Caki2 (cell line): ENCODE results near the gene LPIN1. TPM values are rescaled to one million over a fixed set of nuclear protein-coding genes. Genes with fewer than 3 reads are reported as not detected.
"Not testable (repeated sequence)": the region's sequence is repeated elsewhere in the genome, so short reads cannot be mapped to it uniquely, and the experiment has no call there.

Source experiments
- DNase-seq: peaks from one replicate; pipeline ENCODE4 v3.0.0-alpha.2; 2015; ENCODE audit warnings: low read depth
- in situ Hi-C: cut with HindIII; loops from 2 replicates; pipeline ENCODE4 v1.10.0; 2016; ENCODE audit warnings: low sequenced_read_pairs, low pct_unique_long_range_greater_than_20kb, mixed read lengths
- total RNA-seq: library from RNA; depleted of rRNA; stranded (reverse); fragments of >200 nt; shearing (Covaris generic); gene quantifications from 2 replicates; pipeline ENCODE4 v1.2.3, GENCODE V29; 2014; ENCODE audit warnings: low replicate concordance

Gene LPIN1
- total RNA-seq, 1 experiment from 2014 or later = 12.2 TPM

DNA sequence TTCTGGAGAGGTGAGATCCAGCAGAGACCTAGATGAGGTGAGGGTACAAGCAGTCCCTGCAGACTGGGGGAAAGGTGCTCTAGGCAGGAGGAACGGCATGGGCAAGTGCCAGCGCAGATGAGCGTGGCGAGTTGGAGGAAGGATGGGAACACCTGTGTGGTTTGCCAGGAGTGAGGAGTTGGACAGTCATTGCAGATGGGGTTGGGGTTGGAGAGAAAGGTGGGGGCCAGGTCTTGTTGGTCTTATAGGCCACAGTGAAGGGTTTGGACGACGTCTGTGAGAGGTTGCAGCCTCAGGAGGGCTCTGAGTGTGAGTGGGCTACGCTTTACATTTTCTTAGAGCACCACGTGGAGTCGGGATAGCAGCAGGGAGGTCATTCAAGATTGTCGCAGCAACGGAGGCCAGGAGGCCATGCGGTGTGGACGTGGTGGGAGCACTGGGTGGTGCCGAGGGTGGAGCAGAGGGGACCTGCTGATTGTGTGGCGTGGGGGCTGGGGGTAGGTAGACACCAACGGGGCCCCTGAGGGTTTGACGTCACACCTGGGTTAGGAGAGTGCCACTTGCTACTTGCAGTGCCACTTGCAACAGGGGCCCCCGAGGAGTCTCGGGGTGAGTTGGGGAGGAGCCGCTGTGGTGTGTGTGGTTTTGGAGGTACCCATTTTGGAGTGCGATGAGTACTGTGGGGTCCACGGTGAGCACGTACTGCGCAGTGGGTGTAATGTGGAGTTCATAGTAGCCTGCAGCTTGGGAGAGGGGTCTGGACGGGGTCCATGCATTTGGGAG, 66.2 kb downstream of the LPIN1 start:
- no peak for DNase-seq
- in situ Hi-C loops = no loop called here

DNA sequence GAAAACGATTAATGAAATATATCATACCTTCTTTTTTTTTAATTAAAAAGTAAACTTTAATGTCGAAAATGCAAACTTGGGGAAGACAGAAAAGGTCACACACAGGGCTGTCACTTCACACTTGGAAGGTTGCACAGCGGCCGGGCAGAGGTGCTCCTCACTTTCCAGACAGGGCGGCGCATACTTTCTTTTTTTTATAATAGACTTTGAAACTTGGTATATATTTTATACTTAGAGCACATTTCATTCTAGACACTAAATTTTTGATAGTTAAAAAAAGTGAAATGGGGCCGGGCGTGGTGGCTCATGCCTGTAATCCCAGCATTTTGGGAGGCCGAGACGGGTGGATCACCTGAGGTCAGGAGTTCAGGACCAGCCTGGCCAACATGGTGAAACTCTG, 66.9 kb downstream of the LPIN1 start:
- in situ Hi-C loops, DNase-seq: not testable (repeated sequence)

DNA sequence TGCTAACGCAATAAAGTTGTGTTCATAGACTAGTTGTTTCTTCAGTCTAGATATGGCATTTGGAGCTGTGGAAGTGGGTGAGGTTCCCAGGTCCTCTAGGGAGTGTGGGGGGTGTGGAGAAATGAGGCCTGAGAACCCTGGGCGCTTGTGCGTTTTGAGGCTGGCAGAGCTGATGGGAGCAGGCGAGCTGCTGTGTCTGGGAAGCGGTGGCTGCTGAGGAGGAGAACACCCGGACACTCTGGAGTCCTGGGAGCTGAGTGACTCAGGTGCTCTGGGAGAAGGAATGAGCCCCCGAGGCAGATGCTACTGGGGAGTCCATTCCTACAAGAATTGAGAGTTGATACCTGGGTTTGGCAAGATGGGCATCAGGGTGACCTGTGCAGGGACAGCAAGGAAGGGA, 67.5 kb downstream of the LPIN1 start:
- in situ Hi-C loops = no loop called here

DNA sequence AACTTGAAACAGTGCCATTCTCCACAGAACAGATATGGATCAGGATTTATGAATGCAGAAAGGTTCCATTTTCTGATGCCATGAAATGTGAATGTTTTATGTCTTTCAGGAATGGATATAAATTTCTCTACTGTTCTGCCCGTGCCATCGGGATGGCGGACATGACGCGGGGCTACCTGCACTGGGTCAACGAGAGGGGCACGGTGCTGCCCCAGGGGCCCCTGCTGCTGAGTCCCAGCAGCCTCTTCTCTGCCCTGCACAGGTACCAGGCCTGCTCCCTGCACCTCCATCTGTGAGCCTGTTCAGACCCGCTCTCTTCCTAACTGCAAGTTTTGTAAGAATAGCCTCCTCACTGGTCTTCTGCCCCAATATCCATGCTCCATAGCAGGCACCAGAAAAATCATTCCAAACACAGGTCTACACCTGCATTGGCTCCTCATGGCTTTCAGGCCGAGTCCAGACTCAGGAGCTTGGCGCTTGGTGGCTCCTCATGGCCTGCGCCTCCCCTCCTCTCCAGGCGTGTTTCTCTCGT, 68.6 kb downstream of the LPIN1 start:
- no peak for DNase-seq
- in situ Hi-C loops = no loop called here

More for the DNA sequence above, 67.5 kb downstream of the LPIN1 start:
- DNase-seq = no peak

DNA sequence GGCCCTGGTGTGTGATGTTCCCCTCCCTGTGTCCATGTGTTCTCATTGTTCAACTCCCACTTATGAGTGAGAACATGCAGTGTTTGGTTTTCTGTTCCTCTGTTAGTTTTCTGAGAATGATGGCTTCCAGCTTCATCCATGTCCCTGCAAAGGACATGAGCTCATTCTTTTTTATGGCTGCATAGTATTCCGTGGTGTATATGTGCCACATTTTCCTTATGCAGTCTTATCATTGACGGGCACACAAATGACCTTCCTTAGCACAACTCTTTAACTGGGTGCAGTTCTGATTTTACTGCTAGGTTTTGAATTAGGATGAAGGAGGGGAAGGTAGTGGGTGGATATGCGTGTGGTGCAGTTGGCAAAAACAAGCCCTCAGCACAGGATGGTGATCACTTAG, 70.5 kb downstream of the LPIN1 start:
- DNase-seq, in situ Hi-C loops: not testable (repeated sequence)

DNA sequence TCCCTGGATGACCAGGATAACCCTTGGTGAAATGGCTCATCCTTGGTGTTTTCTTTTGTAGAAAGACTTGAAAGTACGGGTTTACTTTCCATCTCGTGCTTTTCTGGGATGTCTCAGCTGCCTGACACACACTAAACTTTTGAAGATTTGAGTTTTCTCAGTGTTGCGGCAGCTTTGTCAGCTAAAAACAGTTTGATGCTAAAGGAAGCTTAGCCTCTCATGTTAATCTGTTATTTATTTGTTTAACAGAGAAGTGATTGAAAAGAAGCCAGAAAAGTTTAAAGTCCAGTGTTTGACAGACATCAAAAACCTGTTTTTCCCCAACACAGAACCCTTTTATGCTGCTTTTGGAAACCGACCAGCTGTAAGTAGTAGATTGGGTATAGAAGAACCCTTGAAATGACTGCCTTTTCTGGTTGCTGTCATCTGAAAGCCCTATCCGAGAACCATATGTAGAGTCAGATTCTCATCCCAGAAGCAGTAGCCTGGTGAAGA, 72.8 kb downstream of the LPIN1 start:
- DNase-seq = no peak
- in situ Hi-C loops = no loop called here

DNA sequence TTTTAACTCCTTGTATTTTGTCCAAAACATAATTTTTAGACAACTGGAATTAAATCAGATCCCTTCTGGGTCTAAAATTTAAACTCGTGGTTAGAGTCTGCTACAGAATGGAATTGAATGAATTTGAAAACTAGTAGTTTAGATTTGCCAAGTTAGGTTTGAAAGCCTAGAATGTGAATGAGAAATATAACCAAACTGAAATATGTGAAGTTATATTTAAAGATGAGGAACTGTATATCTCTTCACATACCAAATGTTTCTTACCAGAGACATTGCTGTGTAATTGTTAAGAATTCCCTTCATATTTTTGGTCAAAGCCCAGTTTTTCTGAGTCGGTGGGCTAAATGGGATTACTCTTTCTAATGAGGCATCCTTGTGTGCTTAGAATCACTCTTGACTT, 74.2 kb downstream of the LPIN1 start:
- DNase-seq = no peak
- in situ Hi-C loops = no loop called here

DNA sequence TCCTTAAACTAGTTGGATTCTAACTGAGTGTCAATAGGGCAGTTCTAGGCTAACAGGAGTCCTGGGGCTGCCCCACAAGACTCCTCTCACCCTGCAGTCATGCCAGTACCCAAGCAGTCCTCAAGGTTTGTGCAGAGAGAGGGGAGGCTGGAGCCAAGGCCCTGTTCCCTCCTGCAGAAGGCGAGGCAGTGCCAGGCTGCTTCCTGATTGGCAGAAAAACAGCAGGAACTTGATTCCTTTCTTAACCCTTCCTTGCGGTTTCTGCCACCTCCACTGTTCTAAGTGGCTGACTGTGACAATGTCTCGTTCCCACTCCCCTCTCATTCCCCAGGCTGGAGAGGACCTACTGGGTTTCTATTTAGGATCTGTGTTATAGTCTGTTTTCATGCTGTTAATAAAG, 75.3 kb downstream of the LPIN1 start:
- no peak for DNase-seq

DNA sequence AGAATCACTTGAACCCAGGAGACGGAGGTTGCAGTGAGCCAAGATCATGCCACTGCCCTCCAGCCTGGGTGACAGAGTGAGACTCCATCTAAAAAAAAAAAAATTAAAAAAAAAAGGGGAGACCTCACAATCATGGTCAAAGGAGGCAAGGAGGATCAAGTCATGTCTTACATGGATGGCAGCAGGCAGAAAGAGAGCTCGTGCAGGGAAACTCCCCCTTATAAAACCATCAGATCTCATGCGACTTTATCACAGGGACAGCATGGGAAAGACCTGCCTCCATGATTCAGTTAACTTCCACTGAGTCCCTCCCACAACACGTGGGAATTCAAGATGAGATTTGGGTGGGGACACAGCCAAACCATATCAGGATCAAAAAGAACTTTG, 75.9 kb downstream of the LPIN1 start:
- in situ Hi-C loops, DNase-seq: not testable (repeated sequence)

More for the DNA sequence above, 75.3 kb downstream of the LPIN1 start:
- in situ Hi-C loops = no loop called here

DNA sequence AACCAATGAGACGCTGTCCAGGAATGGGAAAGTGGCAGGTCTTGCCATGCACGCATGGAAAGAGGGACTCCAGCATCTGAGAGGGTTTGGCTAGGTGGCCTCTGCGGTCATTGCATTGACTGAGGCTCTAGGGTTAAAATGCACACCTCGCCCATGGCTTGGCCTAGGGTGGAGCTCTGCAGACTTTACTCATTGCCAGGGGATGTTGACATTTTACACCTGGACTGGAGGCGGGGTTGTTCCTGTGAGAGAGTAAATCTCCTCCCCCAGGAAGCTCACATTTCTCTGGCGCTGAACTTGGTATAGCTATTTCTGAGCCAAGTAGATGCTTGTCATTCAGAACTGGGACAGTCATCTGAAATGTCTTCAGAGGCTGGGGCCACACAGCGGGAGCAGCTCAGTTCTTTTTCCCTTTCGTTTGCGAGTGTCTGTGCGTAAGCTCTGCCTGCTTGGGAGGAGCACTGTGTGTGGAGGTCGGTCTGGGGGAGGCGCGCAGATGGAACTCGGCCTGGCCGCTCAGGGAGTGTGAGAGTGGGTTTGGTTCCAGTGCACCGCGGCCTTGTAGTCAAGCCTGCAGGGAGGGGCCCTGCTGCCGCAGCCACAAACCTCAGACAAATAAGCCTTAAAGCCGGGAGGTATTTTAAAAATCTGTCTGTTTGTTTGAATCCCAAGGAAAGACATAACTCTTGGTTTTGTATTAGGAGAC, 76.5 kb downstream of the LPIN1 start:
- in situ Hi-C loops = no loop called here
- no peak for DNase-seq

DNA sequence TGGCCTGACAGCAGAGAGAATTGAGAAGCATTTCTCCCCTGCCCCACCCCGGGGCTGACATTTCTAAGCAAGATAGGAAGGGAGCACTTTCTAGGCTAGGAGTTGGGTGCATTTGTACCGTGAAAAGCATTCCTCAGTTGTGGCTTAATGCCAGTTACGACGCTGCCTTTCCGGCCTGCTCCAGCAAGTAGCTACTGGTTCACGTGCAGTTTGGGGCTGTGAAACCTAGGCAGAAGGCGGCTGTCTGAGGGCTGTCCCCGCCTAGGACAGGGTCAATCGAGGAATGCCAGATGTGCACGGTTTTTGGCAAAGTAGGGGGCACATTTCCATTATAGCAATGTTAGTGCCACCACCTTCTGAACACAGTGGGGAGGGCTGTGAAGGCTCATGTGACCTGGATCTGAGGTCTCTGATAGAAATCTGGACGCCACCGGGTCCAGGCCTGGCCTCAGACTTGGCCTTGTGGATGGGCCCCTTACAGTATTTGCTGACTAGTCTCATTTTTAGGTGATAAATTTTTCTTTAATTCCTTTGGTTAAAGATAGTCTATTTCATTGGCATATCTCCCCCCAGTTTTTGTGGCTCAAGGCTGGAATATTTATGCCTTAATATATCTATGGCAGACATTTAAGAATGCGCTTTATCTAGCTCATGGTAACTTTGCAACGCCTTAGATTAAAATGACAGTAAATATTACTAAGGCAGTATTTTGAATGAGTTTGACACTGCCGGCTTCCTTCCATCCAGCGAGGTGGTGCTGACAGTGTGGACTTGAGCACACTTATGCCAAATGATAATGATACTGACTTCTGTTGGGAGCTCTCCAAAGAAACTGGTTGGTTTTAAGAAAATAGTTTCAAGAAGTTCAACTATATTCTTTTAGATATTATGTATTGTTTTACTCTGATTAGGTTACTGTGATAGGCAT, 78.7 kb downstream of the LPIN1 start:
- in situ Hi-C loops = no loop called here
- DNase-seq = no peak

DNA sequence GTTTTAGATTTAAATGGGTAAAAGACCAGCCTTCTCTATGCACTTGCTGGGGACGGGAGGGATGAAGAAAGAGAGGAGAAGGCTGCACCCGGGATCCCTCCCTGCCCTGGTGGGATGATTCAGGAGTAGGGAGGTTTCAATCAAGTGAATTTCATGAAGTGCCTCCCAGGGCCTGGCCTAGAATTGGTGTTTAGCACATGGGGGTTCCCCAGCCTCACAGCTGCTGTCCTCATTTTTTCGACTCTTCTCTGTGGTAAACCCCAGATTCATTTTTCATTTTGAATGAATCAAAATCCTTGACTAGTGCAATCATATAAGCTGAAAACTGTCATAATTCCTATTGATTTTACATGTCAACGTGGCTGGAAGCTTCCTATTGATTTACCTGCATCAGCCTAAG, 81.1 kb downstream of the LPIN1 start:
- in situ Hi-C loops = no loop called here
- DNase-seq = no peak

DNA sequence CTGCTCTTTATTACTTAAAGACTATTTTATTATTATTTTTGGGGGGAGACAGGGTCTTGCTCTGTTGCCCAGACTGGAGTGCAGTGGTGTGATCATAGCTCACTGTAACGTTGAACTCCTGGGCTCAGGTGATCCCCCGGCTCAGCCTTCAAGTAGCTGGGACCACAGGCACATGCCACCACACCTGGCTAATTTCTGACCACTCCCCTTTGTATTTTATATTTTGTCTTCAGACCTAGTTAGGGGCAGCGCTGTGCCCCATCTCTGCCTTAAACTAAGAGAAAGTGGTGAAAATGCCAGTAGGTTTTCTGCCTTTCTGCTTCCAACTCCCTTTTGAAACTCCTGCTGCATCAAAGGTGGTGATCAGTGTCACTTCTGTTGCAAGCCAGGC, 82.5 kb downstream of the LPIN1 start:
- in situ Hi-C loops = no loop called here
- no peak for DNase-seq

DNA sequence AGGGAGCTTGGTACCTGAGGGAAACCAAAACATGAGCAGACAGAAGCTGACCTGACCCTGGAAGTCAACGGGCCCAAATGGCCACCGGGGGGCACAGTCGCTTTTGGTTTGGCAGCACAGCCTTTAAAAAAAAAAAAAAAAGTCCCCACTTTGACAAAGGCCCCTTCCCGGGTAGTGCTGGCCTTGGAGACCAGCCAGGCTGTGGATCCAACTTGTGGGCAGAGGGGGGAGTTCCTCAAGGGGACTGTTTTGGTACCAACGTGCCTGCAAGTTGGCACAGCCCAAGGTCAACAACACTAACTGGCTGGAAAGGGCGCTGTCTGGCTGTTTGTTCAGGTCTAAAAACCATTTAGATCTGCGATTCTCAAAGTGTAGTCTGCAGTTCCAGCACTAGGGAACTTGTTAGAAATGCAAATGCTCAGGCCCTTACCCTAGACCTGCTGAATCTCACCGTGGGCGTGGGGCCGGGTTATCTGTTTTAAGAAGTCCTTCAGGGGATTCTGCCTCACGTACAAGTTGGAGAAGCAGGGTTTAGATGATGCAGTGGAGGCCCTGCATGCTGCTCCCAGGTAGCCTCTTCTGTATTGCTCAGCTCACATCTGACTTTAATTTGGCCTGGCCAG, 83.0 kb downstream of the LPIN1 start:
- peak; percentile 65 for DNase-seq
- in situ Hi-C loops = no loop called here

DNA sequence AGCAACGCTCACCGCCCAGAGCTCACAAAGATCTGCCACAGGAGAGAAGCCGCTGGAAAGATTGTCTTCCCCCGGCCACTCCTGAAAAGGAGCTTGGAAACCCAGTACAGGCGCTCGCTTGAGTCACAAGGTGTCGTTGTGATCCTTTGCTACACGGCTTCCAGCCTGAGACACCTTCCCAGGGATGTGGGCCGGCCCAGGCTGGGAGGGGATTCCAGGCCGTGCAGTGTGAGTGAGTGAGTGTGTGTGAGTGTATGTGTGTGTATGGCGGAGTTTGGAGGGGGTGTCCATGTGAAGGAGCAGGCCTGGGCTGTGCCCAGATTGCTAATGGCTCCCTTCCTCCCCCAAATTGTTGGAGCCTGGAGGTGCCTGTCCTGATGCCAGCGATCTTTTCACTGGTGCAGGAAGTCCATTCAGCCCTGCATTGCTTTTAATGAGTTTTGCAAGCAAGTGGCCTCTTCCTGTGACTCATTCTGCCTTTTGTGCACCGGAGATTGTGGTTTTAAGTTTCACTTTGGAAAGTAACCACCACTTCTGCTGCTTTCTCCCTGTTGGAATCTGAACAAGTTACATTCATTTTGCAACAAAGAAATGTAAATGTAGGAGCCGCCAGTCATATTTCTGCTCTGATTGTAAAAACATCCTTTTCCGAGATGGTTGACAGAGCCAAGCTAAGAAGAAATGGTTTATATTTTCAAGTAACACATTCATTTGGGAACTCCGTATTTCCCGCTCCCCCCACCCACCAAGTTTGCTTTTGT, 83.7 kb downstream of the LPIN1 start:
- DNase-seq = peak; percentile 92
- in situ Hi-C loops = no loop called here

DNA sequence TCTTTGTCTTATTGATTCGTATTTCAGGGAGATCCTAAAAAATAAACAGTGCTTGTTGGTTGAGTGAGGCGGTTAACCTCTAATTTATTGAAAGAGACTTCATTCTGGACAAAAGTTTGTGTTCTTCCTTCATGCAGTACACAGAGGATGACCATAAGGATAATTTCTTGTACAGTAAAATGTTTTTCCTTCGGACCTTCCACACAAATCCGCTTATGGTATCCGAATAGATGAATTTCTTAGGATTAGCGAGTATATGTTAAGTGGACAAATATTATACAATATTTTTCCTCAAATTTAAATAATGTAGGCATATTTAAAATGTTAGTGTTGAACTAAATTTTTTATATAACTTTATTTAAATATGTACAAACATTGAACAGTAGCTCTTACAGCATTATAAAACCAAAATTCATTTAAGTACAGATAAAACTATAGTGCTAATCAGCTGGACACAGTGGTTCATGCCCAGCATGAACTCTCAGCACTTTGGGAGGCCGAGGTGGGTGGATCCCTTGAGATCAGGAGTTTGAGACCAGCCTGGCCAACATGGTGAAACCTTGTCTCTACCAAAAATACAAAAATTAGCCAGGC, 84.4 kb downstream of the LPIN1 start:
- no peak for DNase-seq
- in situ Hi-C loops = no loop called here

DNA sequence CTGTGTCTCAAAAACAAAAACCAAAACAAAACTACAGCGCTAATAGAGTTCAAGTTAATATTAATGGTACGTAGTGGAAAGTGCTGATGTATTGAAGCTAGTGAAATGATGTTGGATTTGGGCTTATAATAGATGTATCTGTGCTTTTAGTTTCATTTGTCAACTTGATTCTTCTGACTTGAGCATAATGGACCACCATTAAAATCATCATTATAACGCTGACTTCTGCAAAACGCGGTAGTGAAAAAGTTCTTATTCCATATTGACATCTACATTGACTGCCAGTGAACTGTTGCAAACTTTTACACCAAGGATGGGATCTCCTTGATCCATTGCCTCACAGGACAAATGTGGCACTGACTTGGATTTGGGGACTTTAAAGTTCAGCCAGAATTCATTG, 85.0 kb downstream of the LPIN1 start:
- DNase-seq = no peak
- in situ Hi-C loops = no loop called here
